OCI-LY7 (cell line): ENCODE results near the gene CD9. TPM values are rescaled to one million over a fixed set of nuclear protein-coding genes. Genes with fewer than 3 reads are reported as not detected.

Source experiments
- BruUV-seq: library from RNA; stranded (reverse); fragments of 400-500 nt; replicated peaks from 2 replicates; lab custom pipeline; 2021; lab: Mats Ljungman, UMichigan
- CTCF ChIA-PET: fragments of 300-600 bp; sonication (Branson Sonifier 250); formaldehyde crosslinking; loops from one replicate; lab custom pipeline; 2022; ENCODE audit warnings: antibody characterized with exemption; ENCODE audit not compliant: unreplicated experiment; lab: Charles Lee
- POLR2A ChIA-PET: fragments of 300-600 bp; sonication (Branson Sonifier 250); formaldehyde crosslinking; loops from one replicate; lab custom pipeline; 2022; ENCODE audit warnings: antibody characterized with exemption; lab: Charles Lee
- DNase-seq: peaks from one replicate; pipeline ENCODE4 v3.0.0-alpha.2; 2015; ENCODE audit warnings: low spot score
- H2AFZ ChIP-seq: fragments of 200-600 bp; sonication (generic), shearing (Covaris generic); 2 replicates; pipeline ENCODE4 v1.6.1; 2014; ENCODE audit warnings: mild to moderate bottlenecking, antibody characterized with exemption, low read length, moderate library complexity
- H3K27ac ChIP-seq: fragments of 200-600 bp; sonication (generic); 2 replicates; pipeline ENCODE4 v1.5.1; 2014; ENCODE audit warnings: mixed run types, low read depth, mild to moderate bottlenecking, moderate library complexity, low read length, inconsistent platforms; ENCODE audit not compliant: poor library complexity, severe bottlenecking
- H3K36me3 ChIP-seq: fragments of 200-600 bp; sonication (generic); 2 replicates; pipeline ENCODE4 v1.6.1; 2014; ENCODE audit warnings: mild to moderate bottlenecking, antibody characterized with exemption, low read length, moderate library complexity, mixed read lengths; ENCODE audit not compliant: insufficient read depth
- H3K4me1 ChIP-seq: fragments of 200-600 bp; sonication (generic); 2 replicates; pipeline ENCODE4 v1.5.1; 2014; ENCODE audit warnings: mild to moderate bottlenecking, low read length; ENCODE audit not compliant: insufficient read depth, poor library complexity, severe bottlenecking
- H3K4me2 ChIP-seq: fragments of 200-600 bp; sonication (generic); 2 replicates; pipeline ENCODE4 v1.6.1; 2014; ENCODE audit warnings: mild to moderate bottlenecking, low read length
- H3K4me3 ChIP-seq: fragments of 200-600 bp; sonication (generic); 2 replicates; pipeline ENCODE4 v1.5.1; 2014; ENCODE audit warnings: mild to moderate bottlenecking, low read depth, low read length; ENCODE audit not compliant: poor library complexity, severe bottlenecking
- H3K79me2 ChIP-seq: fragments of 200-600 bp; sonication (generic); 2 replicates; pipeline ENCODE4 v1.6.1; 2016; ENCODE audit warnings: low read depth, mild to moderate bottlenecking, low read length, moderate library complexity, mixed read lengths; ENCODE audit not compliant: insufficient read depth
- H3K9me2 ChIP-seq: fragments of 200-600 bp; sonication (generic); 2 replicates; pipeline ENCODE4 v1.6.1; 2016; ENCODE audit warnings: mild to moderate bottlenecking, low read length, mixed read lengths; ENCODE audit not compliant: insufficient read depth
- H3K9me3 ChIP-seq: fragments of 200-600 bp; sonication (generic); 2 replicates; pipeline ENCODE4 v1.6.1; 2014; ENCODE audit warnings: mild to moderate bottlenecking, mixed run types, low read length, mixed read lengths
- H4K20me1 ChIP-seq: fragments of 200-600 bp; sonication (generic); 2 replicates; pipeline ENCODE4 v1.6.1; 2014; ENCODE audit warnings: mild to moderate bottlenecking, antibody characterized with exemption, low read length, moderate library complexity, mixed read lengths; ENCODE audit not compliant: insufficient read depth
- EZH2phosphoT487 ChIP-seq: fragments of 200-600 bp; sonication (generic); IDR thresholded peaks from 2 replicates; pipeline ENCODE4 v1.6.1; 2018; ENCODE audit warnings: low read depth, borderline replicate concordance, mild to moderate bottlenecking, mixed run types, antibody characterized with exemption, low read length, moderate library complexity, mixed read lengths
- intact Hi-C: fragments of 100-400 bp; cut with micrococcal nuclease; formaldehyde crosslinking; loops from one replicate; pipeline ENCODE4 v1.10.0; 2022; ENCODE audit not compliant: unreplicated experiment
- total RNA-seq, 2 experiments: library from RNA; depleted of rRNA in 1 of 2; stranded (reverse); fragments of >200 nt in 1 of 2; shearing (Covaris generic) in 1 of 2; gene quantifications; 2 replicates each; pipeline ENCODE4 v1.2.3, GENCODE V29; 2014 to 2022
- TF ChIP-seq, protein P1 (sequence below): fragments of 200-600 bp; sonication (generic); conservative IDR thresholded peaks from 2 replicates; pipeline ENCODE4 v1.5.1; 2014; ENCODE audit warnings: mild to moderate bottlenecking, antibody characterized with exemption, low read length, moderate library complexity, mixed read lengths

Gene CD9
- total RNA-seq, 2 experiments from 2014 or later: not detected

DNA sequence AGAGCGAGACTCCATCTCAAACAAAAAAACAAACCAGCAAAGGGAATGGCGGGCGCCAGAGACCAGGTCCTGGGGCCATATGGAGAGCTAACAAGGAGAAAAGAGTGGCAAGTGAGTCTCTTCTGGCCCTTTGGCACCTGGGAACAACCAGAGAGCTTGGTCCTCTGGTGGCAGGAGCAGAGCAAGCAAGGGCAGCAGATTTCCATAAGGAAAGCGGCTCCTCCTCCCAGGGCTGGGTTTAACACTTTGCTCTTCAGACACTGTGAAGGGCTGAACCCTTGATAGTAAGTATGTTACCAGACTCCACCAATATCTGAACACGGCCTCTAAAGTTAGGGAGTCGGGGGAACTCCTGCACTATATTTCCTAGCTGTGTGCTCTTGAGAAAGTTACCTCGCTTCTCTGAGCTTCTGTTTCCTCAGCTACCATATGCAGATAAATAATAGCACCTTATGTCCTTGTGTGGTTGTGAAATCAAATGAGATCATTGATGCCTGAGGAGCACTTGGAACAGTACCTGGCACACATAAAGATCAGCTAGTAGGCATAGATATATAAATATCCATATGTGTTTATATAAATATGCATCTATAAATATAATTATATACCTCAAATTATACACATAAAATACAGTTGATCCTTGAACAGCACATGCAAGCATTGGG lies 76.9 kb downstream of the CD9 start:
- no peaks in the 10 kb centered on the region for H3K9me3 ChIP-seq
- POLR2A ChIA-PET: interaction anchor here (0.6 kb wide), 2 partner anchors 67 to 219 kb away, joined by 3 to 4 read pairs; no protein-coding TSS in a partner anchor
- H3K36me3 ChIP-seq: no peaks in the 10 kb centered on the region
- peaks cover 7% of the 10 kb centered on the region for H3K4me1 ChIP-seq
- no peak overlapping the region for H3K27ac ChIP-seq
- no peak overlapping the region for H2AFZ ChIP-seq
- CTCF ChIA-PET: interaction anchor here (1.4 kb wide), 1 partner anchor 82 kb away, joined by 4 read pairs; no protein-coding TSS in a partner anchor
- H3K9me2 ChIP-seq: no peaks in the 10 kb centered on the region
- H3K4me3 ChIP-seq: no peak overlapping the region
- BruUV-seq: no TSS peak
- H3K4me2 ChIP-seq: no peak overlapping the region
- no peaks in the 10 kb centered on the region for H4K20me1 ChIP-seq
- no peak for DNase-seq
- H3K79me2 ChIP-seq: no peaks in the 10 kb centered on the region
- intact Hi-C loops: no loop called here
- TF ChIP-seq EZH2phosphoT487: no peak
- TF ChIP-seq, protein P1, sequence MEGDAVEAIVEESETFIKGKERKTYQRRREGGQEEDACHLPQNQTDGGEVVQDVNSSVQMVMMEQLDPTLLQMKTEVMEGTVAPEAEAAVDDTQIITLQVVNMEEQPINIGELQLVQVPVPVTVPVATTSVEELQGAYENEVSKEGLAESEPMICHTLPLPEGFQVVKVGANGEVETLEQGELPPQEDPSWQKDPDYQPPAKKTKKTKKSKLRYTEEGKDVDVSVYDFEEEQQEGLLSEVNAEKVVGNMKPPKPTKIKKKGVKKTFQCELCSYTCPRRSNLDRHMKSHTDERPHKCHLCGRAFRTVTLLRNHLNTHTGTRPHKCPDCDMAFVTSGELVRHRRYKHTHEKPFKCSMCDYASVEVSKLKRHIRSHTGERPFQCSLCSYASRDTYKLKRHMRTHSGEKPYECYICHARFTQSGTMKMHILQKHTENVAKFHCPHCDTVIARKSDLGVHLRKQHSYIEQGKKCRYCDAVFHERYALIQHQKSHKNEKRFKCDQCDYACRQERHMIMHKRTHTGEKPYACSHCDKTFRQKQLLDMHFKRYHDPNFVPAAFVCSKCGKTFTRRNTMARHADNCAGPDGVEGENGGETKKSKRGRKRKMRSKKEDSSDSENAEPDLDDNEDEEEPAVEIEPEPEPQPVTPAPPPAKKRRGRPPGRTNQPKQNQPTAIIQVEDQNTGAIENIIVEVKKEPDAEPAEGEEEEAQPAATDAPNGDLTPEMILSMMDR: no peak

DNA sequence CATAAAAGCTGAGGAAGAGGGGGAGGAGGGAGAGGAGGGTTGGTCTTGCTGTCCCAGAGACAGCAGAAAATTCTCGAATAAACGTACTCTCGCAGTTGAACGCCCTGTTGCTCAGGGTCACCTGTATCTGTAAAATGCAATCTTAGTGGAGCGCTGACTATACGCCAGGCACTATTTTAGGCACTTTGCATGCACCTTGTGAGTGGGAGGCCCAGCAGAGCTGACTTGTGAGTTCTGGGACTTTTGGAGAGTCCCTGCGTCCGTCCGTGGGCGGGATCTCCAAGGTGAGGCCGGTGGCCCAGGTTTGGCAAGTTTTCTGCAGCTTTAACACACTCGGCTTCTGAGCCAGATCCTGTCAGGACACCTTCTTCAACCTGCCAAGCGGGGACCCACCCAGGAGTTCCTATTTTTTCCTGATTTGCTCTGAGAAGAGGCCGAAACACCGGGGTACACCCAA lies 77.8 kb downstream of the CD9 start:
- no peaks in the 10 kb centered on the region for H3K9me3 ChIP-seq
- H3K4me3 ChIP-seq: peak overlapping the region; percentile 65
- TF ChIP-seq EZH2phosphoT487: no peak
- TF ChIP-seq, protein P1: no peak
- H3K4me1 ChIP-seq: peaks cover 7% of the 10 kb centered on the region
- no peaks in the 10 kb centered on the region for H3K9me2 ChIP-seq
- ChIA-PET CTCF (interaction anchor here (1.4 kb wide), 1 partner anchor 83 kb away, joined by 4 read pairs; no protein-coding TSS in a partner anchor), POLR2A (interaction anchor here (0.6 kb wide), 1 partner anchor 220 kb away, joined by 3 read pairs; no protein-coding TSS in a partner anchor)
- H2AFZ ChIP-seq: peak overlapping the region; percentile 98
- intact Hi-C loops: loop anchor here (1.0 kb wide), 2 partner anchors 83 to 215 kb away; no protein-coding TSS in a partner anchor
- no TSS peak for BruUV-seq
- H3K79me2 ChIP-seq: no peaks in the 10 kb centered on the region
- H3K27ac ChIP-seq: no peak overlapping the region
- no peak for DNase-seq
- no peaks in the 10 kb centered on the region for H3K36me3 ChIP-seq
- H3K4me2 ChIP-seq: peak overlapping the region; percentile 89
- no peaks in the 10 kb centered on the region for H4K20me1 ChIP-seq
